C4-2B (cell line): Measurements from ENCODE around the gene EMB.
"Not testable (repeated sequence)": the region's sequence is repeated elsewhere in the genome, so short reads cannot be mapped to it uniquely, and the experiment has no call there.

Source experiments
- H3K27ac ChIP-seq: fragments of 450-650 bp; 2 replicates; pipeline ENCODE4 v1.5.1; 2017
- ZFX ChIP-seq: fragments of 450-650 bp; IDR thresholded peaks from 2 replicates; pipeline ENCODE4 v1.6.1; 2017
- TF ChIP-seq, protein P1 (sequence below): fragments of 450-650 bp; conservative IDR thresholded peaks from 2 replicates; pipeline ENCODE4 v1.5.1; 2017; ENCODE audit warnings: mild to moderate bottlenecking

Gene EMB

GRCh38 chr5:50440651-50441492 lies at the start of gene EMB:
EMB (minus strand) TSS chr5:50441288; CDS start chr5:50441151, 137 bp downstream.
- peak within 1 kb of the TSS; percentile 88 for H3K27ac ChIP-seq
- TF ChIP-seq, protein P1, sequence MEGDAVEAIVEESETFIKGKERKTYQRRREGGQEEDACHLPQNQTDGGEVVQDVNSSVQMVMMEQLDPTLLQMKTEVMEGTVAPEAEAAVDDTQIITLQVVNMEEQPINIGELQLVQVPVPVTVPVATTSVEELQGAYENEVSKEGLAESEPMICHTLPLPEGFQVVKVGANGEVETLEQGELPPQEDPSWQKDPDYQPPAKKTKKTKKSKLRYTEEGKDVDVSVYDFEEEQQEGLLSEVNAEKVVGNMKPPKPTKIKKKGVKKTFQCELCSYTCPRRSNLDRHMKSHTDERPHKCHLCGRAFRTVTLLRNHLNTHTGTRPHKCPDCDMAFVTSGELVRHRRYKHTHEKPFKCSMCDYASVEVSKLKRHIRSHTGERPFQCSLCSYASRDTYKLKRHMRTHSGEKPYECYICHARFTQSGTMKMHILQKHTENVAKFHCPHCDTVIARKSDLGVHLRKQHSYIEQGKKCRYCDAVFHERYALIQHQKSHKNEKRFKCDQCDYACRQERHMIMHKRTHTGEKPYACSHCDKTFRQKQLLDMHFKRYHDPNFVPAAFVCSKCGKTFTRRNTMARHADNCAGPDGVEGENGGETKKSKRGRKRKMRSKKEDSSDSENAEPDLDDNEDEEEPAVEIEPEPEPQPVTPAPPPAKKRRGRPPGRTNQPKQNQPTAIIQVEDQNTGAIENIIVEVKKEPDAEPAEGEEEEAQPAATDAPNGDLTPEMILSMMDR, result peak; percentile 37
- peak; percentile 64 for TF ChIP-seq ZFX

- H3K27ac ChIP-seq, result not testable (repeated sequence)
Observed at GRCh38 chr5:50489491-50489890, 48.4 kb upstream of the EMB start.

GRCh38 chr5:50478790-50479189 lies 37.7 kb upstream of the EMB start:
- not testable (repeated sequence) for H3K27ac ChIP-seq

DNA sequence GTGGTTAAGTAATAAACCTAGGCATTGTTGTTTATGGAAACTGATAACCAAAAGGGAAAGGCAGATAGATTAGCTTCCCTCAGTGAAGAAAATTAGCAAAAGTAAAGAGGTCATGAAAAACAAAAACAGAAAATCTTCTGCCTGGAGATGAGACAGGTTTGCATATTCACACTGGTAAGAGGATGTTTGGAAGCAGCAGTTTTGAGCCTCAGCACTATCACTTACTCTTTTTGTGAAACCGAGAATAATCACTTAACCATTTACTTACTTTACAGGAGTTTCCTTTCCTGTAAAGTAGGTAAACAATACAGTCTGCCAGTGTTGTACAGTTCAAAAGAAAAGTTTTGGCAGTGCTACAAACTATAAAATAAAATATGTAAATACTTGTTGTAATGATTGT lies 35.5 kb upstream of the EMB start:
- H3K27ac ChIP-seq, result no peak overlapping the region
- no peak for TF ChIP-seq ZFX
- TF ChIP-seq, protein P1, result no peak

- not testable (repeated sequence) for H3K27ac ChIP-seq
Observed at GRCh38 chr5:50465015-50465414, 23.9 kb upstream of the EMB start.

DNA sequence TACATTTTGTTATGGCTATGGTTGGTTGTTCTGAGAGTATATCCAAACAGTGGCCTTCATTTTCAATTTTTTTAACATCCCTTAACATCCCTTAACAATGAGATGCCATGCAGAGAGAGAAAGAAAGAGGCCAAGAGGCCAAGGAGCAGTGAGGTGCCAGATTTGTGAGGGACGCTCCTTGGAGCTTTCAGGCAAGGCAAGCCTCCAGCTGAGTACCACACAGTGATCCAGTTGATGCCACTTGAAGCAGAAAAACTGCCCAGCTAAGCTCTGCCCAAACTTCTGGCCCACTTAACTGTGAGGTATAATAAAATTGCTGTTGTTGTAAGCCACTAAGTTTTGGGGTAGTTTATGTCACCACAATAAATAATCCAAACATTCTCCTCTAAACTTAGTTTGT lies 22.6 kb upstream of the EMB start:
- H3K27ac ChIP-seq, result no peak overlapping the region
- TF ChIP-seq, protein P1, result no peak
- no peak for TF ChIP-seq ZFX

DNA sequence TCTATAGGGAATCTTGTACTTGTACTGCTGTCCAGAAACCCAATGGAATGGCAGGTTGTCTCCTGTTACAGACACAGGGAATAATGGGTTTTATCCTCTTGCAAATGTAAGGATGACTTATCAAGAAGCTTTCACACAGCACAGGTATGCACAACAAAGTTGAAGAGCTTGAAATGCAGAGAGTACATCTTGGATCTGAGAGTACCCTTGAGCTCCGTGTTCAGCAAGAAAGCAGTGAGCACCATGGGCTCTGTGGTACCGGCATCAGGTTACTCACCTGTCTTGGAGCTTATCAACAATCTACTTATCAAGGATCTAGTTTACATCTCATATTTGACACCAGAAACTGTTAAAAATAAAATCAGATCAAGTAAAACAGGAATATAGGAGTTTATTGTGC lies 22.0 kb upstream of the EMB start:
- no peak overlapping the region for H3K27ac ChIP-seq
- TF ChIP-seq, protein P1, result no peak
- TF ChIP-seq ZFX, result no peak

DNA sequence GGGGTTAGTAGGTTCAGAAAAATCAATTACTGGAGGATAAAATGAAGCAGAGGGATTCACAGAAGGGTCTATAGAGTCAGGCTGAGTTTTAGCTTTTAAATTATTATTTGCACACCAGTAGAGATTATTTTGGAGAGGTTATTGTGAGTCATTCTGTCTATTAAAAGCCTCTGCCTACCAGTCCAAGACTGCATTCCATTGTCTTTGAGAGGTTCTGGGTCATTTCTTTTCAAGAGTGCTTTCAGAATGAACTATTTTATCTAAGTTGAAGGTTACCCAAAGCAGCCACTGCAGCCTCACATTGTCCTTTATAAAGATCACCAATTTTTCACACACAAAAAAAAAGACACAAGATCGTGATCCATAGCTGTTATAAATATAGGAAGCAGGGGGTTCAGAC lies 21.5 kb upstream of the EMB start:
- not testable (repeated sequence) for H3K27ac ChIP-seq

GRCh38 chr5:50458372-50458771 lies 17.3 kb upstream of the EMB start:
- H3K27ac ChIP-seq, result not testable (repeated sequence)

GRCh38 chr5:50449241-50449640 lies 8.2 kb upstream of the EMB start:
- H3K27ac ChIP-seq, result not testable (repeated sequence)

GRCh38 chr5:50447941-50448340 lies 6.9 kb upstream of the EMB start:
- no peak for TF ChIP-seq ZFX
- TF ChIP-seq, protein P1, result no peak
- H3K27ac ChIP-seq, result no peak overlapping the region
